ENCODE measurements around the gene ZNF735.
"Not testable (repeated sequence)": the region's sequence is repeated elsewhere in the genome, so short reads cannot be mapped to it uniquely, and the experiment has no call there.

ZNF735 gene

DNA sequence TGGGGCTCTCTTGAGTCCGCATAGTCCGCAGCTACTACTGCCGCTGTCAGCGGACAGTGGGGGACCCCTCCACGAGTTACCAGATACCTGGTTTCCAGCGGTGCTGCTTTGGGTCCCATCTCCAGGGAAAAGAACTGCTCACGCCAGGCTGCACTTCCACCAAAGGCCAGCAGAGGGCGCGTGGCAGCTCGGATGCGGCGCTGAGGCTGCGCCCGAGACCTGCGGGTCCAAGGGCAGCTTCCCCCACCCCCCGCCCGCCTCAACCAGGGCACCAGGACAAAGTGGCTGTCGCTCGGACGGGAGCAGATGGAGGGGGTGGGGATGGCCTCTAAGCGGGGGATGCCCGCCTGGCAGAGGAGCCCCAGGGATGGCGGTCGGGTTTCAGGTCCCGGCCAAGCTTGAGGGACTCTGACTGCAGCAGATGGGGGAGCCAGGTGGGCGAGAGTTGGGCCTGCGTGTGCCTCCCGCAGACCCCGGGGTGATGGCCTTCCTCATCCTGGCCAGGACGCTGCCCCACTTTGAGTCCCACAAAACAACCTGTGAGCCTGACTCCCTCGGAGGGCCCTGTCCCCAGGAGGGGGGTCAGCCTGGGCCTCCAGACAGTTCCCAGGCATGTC, 23.8 kb upstream of the ZNF735 start:
- DNase-seq (ENCODE audit: low read depth): no peak
- TF ChIP-seq, protein P1, sequence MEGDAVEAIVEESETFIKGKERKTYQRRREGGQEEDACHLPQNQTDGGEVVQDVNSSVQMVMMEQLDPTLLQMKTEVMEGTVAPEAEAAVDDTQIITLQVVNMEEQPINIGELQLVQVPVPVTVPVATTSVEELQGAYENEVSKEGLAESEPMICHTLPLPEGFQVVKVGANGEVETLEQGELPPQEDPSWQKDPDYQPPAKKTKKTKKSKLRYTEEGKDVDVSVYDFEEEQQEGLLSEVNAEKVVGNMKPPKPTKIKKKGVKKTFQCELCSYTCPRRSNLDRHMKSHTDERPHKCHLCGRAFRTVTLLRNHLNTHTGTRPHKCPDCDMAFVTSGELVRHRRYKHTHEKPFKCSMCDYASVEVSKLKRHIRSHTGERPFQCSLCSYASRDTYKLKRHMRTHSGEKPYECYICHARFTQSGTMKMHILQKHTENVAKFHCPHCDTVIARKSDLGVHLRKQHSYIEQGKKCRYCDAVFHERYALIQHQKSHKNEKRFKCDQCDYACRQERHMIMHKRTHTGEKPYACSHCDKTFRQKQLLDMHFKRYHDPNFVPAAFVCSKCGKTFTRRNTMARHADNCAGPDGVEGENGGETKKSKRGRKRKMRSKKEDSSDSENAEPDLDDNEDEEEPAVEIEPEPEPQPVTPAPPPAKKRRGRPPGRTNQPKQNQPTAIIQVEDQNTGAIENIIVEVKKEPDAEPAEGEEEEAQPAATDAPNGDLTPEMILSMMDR (conservative IDR thresholded peaks at IDR 0.05; ENCODE audit: low read length): no peak

DNA sequence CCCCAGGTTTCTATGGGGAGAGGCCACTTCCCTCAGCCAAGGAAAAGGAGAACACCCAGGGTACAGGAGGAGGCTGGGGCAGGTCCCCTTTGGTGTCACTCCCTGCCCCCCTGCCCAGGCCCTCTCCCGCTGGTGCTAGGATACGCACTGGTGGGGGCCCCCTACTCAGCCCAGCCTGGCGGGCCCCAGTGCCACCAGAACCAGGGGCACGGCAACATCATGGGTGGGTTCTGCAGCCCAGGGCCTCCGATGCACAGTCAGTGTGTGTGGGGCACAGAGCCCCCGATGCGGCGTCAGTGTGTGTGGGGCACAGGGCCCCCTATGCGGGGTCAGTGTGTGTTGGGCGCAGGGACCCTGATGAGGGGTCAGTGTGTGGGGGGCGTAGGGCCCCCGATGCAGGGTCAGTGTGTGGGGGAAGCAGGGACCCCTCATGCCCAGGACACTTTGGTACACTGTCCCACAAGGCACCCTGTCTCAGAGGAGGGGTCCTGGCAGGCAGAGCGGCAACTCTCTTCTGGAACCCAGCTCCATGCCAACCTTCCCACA, 23.1 kb upstream of the ZNF735 start:
- TF ChIP-seq, protein P1 (conservative IDR thresholded peaks at IDR 0.05; ENCODE audit: low read length): no peak

More for the DNA sequence above, 23.8 kb upstream of the ZNF735 start:
- no peak overlapping the region for H3K4me3 ChIP-seq (ENCODE audit: low read length)

DNA sequence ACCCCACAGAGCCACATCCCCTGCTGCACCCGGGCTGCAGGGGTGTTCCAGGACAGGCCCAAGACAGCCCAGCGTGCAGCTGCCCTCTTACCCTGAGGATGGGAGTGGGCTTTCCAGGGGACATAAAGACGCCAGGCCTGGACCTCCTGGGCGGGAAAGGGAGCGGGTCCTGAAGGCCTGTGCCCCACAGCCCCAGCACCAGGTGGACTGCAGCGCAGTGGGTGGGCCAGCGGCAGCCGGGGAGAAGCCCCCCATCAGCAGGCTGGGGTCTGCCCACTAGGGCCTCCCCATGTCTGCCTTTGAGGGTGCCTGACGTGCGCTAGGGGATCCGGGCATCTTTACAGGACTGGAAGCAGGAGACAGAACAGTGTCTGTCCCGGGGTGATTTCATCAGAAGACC, 22.6 kb upstream of the ZNF735 start:
- no peak overlapping the region for H3K4me3 ChIP-seq (ENCODE audit: low read length)
- TF ChIP-seq, protein P1 (conservative IDR thresholded peaks at IDR 0.05; ENCODE audit: low read length): no peak
- DNase-seq (ENCODE audit: low read depth): no peak

More for the DNA sequence above, 23.1 kb upstream of the ZNF735 start:
- DNase-seq (ENCODE audit: low read depth): no peak
- H3K4me3 ChIP-seq (ENCODE audit: low read length): no peak overlapping the region

GRCh38 chr7:64187408-64187807, 19.6 kb upstream of the ZNF735 start:
- no peak overlapping the region for H3K4me3 ChIP-seq (ENCODE audit: low read length)
- TF ChIP-seq, protein P1 (conservative IDR thresholded peaks at IDR 0.05; ENCODE audit: low read length): no peak
- no peak for DNase-seq (ENCODE audit: low read depth)

DNA sequence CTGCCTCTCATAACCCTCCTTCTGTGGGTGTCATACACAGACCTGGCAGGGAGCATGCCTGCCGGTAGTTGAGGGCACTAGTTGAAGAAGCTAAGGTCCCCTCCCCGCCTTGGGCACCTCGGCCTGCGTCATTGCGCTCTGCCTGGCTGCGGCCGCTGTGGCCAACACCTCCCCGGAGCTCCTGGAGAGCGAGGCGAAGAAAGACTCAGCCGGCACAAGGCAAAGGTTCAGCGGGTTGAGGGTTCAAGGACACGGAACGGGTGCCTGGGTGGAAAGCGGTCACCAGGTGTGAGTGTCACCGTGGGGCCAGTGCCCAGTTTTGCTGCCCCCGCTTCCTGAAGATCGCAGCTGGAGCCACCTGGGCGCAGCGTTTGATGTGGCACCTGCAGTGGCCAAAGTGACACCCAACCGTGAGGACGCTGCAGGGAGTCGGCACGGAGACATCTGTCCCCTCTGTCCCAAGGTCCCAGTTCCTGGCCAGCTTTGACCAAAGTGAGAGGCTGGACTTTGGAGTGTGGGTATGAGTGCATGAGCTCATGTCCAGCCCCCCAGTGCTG, 14.8 kb upstream of the ZNF735 start:
- H3K4me3 ChIP-seq (ENCODE audit: low read length): no peak overlapping the region
- TF ChIP-seq, protein P1 (conservative IDR thresholded peaks at IDR 0.05; ENCODE audit: low read length): no peak

GRCh38 chr7:64192775-64193174, 14.2 kb upstream of the ZNF735 start:
- no peak for DNase-seq (ENCODE audit: low read depth)
- H3K4me3 ChIP-seq (ENCODE audit: low read length): no peak overlapping the region
- TF ChIP-seq, protein P1 (conservative IDR thresholded peaks at IDR 0.05; ENCODE audit: low read length): no peak

More for the DNA sequence above, 14.8 kb upstream of the ZNF735 start:
- DNase-seq (ENCODE audit: low read depth): no peak

DNA sequence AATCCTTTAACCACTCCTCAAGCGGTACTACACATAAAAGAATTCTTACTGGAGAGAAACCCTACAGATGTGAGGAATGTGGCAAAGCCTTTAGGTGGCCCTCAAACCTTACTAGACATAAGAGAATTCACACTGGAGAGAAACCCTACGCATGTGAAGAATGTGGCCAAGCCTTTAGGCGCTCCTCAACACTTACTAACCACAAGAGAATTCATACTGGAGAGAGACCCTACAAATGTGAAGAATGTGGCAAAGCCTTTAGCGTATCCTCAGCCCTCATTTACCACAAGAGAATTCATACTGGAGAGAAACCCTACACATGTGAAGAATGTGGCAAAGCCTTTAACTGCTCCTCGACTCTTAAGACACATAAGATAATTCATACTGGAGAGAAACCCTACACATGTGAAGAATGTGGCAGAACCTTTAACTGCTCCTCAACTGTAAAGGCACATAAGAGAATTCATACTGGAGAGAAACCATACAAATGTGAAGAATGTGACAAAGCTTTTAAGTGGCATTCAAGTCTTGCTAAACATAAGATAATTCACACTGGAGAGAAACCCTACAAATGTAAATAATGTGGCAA, 12.8 kb downstream of the ZNF735 start:
- H3K4me3 ChIP-seq (ENCODE audit: low read length); DNase-seq (ENCODE audit: low read depth): not testable (repeated sequence)

Measured in AG10803 (cell line).